A549 (cell line): ENCODE measurements around the gene GZF1. TPM values are rescaled to one million over a fixed set of nuclear protein-coding genes. Genes with fewer than 3 reads are reported as not detected.

Experiments used
- ATAC-seq, 2 experiments: fragments of 200-7000 bp in 1 of 2; fragments of >200 bp in 1 of 2; cut with Nextera tagmentation in 1 of 2; cut with Tn5 transposase in 1 of 2; 3 replicates each; pipeline versions ENCODE4 v1.8.0 to v1.9.1; 2018 to 2020; ENCODE audit warnings: mild to moderate bottlenecking in 1 of 2, moderate library complexity in 1 of 2
- CTCF ChIA-PET: fragments of 300-600 bp; sonication (Branson Sonifier 250); formaldehyde crosslinking; extraction: SDS; loops from one replicate; lab custom pipeline; 2021; ENCODE audit warnings: antibody characterized with exemption, inconsistent platforms; lab: Yijun Ruan, JAX
- POLR2A ChIA-PET: fragments of 350-600 bp; formaldehyde crosslinking; extraction: SDS; loops from one replicate; lab custom pipeline; 2021; ENCODE audit warnings: antibody characterized with exemption, inconsistent platforms; lab: Yijun Ruan, JAX
- DNase-seq, 2 experiments: peaks; one replicate each; pipeline versions ENCODE4 v3.0.0 to v3.0.0-alpha.2; 2011 to 2016; ENCODE audit warnings: low read depth in 1 of 2, low spot score in 1 of 2
- FAIRE-seq: peaks from 2 replicates; lab custom pipeline; 2011; peaks lifted over from hg19 to GRCh38; lab: Jason Lieb, UNC
- H3K27ac ChIP-seq, 2 experiments: fragments of >200 bp; sonication (Bioruptor Twin); formaldehyde crosslinking; 3 replicates each; pipeline ENCODE4 v1.5.1; 2016 to 2017
- H3K4me1 ChIP-seq: fragments of >200 bp; sonication (Bioruptor Twin); formaldehyde crosslinking; 3 replicates; pipeline ENCODE4 v1.6.1; 2016
- H3K4me2 ChIP-seq: fragments of >200 bp; sonication (Bioruptor Twin); formaldehyde crosslinking; 3 replicates; pipeline ENCODE4 v1.6.1; 2016
- H3K4me3 ChIP-seq: fragments of >200 bp; sonication (Bioruptor Twin); formaldehyde crosslinking; 3 replicates; pipeline ENCODE4 v1.5.1; 2016
- H3K9me3 ChIP-seq: fragments of >200 bp; sonication (Bioruptor Twin); formaldehyde crosslinking; 3 replicates; pipeline ENCODE4 v1.6.1; 2016
- BHLHE40 ChIP-seq: IDR thresholded peaks from 2 replicates; pipeline ENCODE4 v1.6.1; 2012; ENCODE audit warnings: low read depth, low read length, inconsistent platforms
- CBX8 ChIP-seq: fragments of 200-600 bp; sonication (generic); IDR thresholded peaks from 2 replicates; pipeline ENCODE4 v1.6.1; 2016
- CHD2 ChIP-seq: fragments of 150-350 bp; IDR thresholded peaks from 2 replicates; pipeline ENCODE4 v1.6.1; 2014; ENCODE audit warnings: low read length; ENCODE audit not compliant: partially characterized antibody
- CTCF ChIP-seq: fragments of >200 bp; sonication (Bioruptor Twin); formaldehyde crosslinking; IDR thresholded peaks from 3 replicates; pipeline ENCODE4 v1.5.1; 2016
- EP300 ChIP-seq, 2 experiments: fragments of >200 bp; sonication (Bioruptor Twin); formaldehyde crosslinking; IDR thresholded peaks; 2 replicates in 1 of 2; 3 replicates in 1 of 2; pipeline ENCODE4 v1.6.1; 2016 to 2017
- ESRRA ChIP-seq: fragments of 150-350 bp; IDR thresholded peaks from 2 replicates; pipeline ENCODE4 v1.6.1; 2014; ENCODE audit warnings: mild to moderate bottlenecking, low read length, borderline replicate concordance
- FOXS1 ChIP-seq: fragments of 250-450 bp; sonication (Bioruptor Pico); IDR thresholded peaks from 2 replicates; pipeline ENCODE4 v1.5.0; 2020; ENCODE audit warnings: mild to moderate bottlenecking, moderate library complexity
- HDAC2 ChIP-seq: fragments of 200-600 bp; sonication (generic); IDR thresholded peaks from 2 replicates; pipeline ENCODE4 v1.6.1; 2016
- HOXA7 ChIP-seq: fragments of 250-450 bp; sonication (Bioruptor Pico); IDR thresholded peaks from 2 replicates; pipeline ENCODE4 v1.5.0; 2020; ENCODE audit warnings: mild to moderate bottlenecking, moderate library complexity
- KDM1A ChIP-seq: fragments of 200-600 bp; sonication (generic); IDR thresholded peaks from 2 replicates; pipeline ENCODE4 v1.6.1; 2016; ENCODE audit warnings: low read depth, mild to moderate bottlenecking
- MAZ ChIP-seq: fragments of 150-350 bp; IDR thresholded peaks from 2 replicates; pipeline ENCODE4 v1.6.1; 2014; ENCODE audit warnings: antibody characterized with exemption, low read depth, low read length, borderline replicate concordance
- MYC ChIP-seq: IDR thresholded peaks from 2 replicates; pipeline ENCODE4 v1.6.1; 2012; ENCODE audit warnings: mild to moderate bottlenecking, inconsistent platforms, low read length, improper control_type of control experiment, borderline replicate concordance
- NR3C1 ChIP-seq: fragments of >200 bp; sonication (Bioruptor Twin); formaldehyde crosslinking; IDR thresholded peaks from 3 replicates; pipeline ENCODE4 v1.6.1; 2017
- PBX3 ChIP-seq: IDR thresholded peaks from 2 replicates; pipeline ENCODE4 v1.6.1; 2012
- PHF8 ChIP-seq: fragments of 200-600 bp; sonication (generic); IDR thresholded peaks from 2 replicates; pipeline ENCODE4 v1.6.1; 2016; ENCODE audit warnings: low read depth, mild to moderate bottlenecking, antibody characterized with exemption, moderate library complexity, borderline replicate concordance
- POLR2A ChIP-seq: IDR thresholded peaks from 2 replicates; pipeline ENCODE4 v1.6.1; 2012; ENCODE audit warnings: mild to moderate bottlenecking, low read length
- POLR2AphosphoS2 ChIP-seq: conservative IDR thresholded peaks from 2 replicates; pipeline ENCODE4 v1.6.1; 2012; ENCODE audit warnings: low read length, improper control_type of control experiment, inconsistent platforms
- RARB ChIP-seq: fragments of 250-450 bp; sonication (Bioruptor Pico); IDR thresholded peaks from 2 replicates; pipeline ENCODE4 v1.8.0; 2021; ENCODE audit warnings: mild to moderate bottlenecking, moderate library complexity
- ZSCAN20 ChIP-seq: fragments of 250-450 bp; sonication (Bioruptor Pico); IDR thresholded peaks from 2 replicates; pipeline ENCODE4 v1.8.0; 2022; ENCODE audit warnings: mild to moderate bottlenecking, moderate library complexity
- WGBS: methylation state at CpG from one replicate; pipeline ENCODE4 v1.1.6; 2017; ENCODE audit errors: missing lambda C conversion rate; 5-methylcytosine and 5-hydroxymethylcytosine counted together
- polyA plus RNA-seq, 4 experiments: library from polyadenylated mRNA; depleted of rRNA in 3 of 4; stranded (reverse); fragments of >200 nt; fragmentation: RNase III in 1 of 4; extraction: RNeasy Plus Mini Kit Qiagen cat#74134 plus additional on column Dnase treatment in 1 of 4; gene quantifications; 2 replicates in 3 of 4; 3 replicates in 1 of 4; pipeline ENCODE4 v1.2.3, GENCODE V29; 2011 to 2017
- TF ChIP-seq, protein P1 (sequence below): IDR thresholded peaks from 2 replicates; pipeline ENCODE4 v1.6.1; 2012
- TF ChIP-seq, protein P2 (sequence below): IDR thresholded peaks from 2 replicates; pipeline ENCODE4 v1.6.1; 2012; ENCODE audit warnings: low read depth, borderline replicate concordance
- TF ChIP-seq, protein P3 (sequence below): fragments of 450-650 bp; IDR thresholded peaks from 2 replicates; pipeline ENCODE4 v1.6.1; 2014; ENCODE audit warnings: antibody characterized with exemption
- TF ChIP-seq, protein P4 (sequence below): fragments of >200 bp; sonication (Bioruptor Twin); formaldehyde crosslinking; IDR thresholded peaks from 2 replicates; pipeline ENCODE4 v1.6.1; 2016
- TF ChIP-seq, protein P5 (sequence below): fragments of 250-450 bp; sonication (Bioruptor Pico); IDR thresholded peaks from 2 replicates; pipeline ENCODE4 v1.5.0; 2020; ENCODE audit warnings: low read depth, mild to moderate bottlenecking, moderate library complexity

Gene GZF1
- polyA plus RNA-seq, 2 of the 4 experiments (the other 2 are of a cell fraction): 13.2 to 24.7 TPM

DNA sequence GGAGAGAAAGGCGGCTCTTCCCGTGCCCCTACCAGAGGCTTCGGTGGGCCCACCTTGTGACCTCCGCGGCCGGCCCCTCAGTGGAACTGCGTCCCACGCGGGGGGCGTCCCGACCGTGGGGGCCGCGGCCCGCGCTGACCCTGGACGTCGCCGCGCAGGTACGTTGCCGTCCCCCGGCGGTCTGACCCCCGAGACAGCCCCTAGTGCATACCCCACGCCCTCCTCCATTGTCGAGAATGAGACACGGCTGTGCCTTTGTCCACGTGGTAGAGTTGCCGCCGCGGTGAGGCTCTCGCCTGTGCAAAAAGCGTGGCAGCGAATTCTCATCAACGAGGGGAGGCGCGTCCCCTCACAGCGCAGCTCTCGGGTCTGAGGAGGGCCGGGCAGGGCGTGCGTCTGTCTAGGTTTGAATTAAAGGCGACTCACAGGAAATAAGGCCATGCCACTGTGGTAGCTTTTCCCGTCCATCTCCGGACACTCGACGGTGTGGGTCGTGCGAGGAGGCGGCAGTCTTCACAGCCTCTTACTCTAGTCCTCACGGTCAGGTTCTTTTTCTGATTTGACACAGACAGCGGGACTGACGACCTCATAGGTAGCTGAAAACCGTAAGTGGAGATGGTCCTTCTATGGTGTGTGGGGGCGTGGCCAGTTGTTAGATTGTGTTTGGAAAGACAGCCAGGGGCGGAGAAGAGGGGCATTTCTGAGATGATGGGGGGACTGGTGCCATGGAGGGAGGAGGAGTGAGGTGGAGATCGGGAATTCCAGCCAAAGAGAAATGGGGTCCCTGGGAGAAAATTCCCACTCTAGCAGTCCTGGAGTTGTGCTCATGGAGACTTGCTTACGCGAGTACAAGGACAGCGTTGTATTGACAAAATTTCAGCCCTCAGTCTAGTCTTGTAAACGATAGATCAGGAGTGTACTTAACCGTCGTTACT is 10.8 kb upstream of the GZF1 start:
- peaks cover 21% of the 10 kb centered on the region for H3K4me1 ChIP-seq
- ATAC-seq (peak; percentile 25 to 51), FAIRE-seq (peak; percentile 59), DNase-seq (peak; percentile 44 to 65)
- POLR2A ChIA-PET: interaction anchor here (0.6 to 2.6 kb wide), 19 partner anchors 9 to 942 kb away, joined by 3 to 92 read pairs (median 7); partner anchors contain the start of genes GZF1, NAPB and THBD
- H3K4me2 ChIP-seq: peak overlapping the region; percentile 89
- TF ChIP-seq HOXA7 (no peak), ESRRA (no peak), HDAC2 (0 out of 2 replicates have a peak, but pooled peaks have one; percentile 38), RARB (CRISPR knock-in tag) (no peak), CHD2 (no peak), ZSCAN20 (no peak), CTCF (no peak), EP300 (IDR thresholded peaks at IDR 0.05) (no peak), KDM1A (no peak), NR3C1 (no peak), POLR2AphosphoS2 (no peak), MYC (peak; percentile 65), POLR2A (no peak), PHF8 (peak; percentile 63), FOXS1 (CRISPR knock-in tag) (no peak)
- TF ChIP-seq, protein P1, sequence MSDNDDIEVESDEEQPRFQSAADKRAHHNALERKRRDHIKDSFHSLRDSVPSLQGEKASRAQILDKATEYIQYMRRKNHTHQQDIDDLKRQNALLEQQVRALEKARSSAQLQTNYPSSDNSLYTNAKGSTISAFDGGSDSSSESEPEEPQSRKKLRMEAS: peak; percentile 94
- TF ChIP-seq, protein P2, sequence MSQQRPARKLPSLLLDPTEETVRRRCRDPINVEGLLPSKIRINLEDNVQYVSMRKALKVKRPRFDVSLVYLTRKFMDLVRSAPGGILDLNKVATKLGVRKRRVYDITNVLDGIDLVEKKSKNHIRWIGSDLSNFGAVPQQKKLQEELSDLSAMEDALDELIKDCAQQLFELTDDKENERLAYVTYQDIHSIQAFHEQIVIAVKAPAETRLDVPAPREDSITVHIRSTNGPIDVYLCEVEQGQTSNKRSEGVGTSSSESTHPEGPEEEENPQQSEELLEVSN: no peak; the same call in 1 of the 2 replicates
- peak overlapping the region; percentile 81 for H3K4me3 ChIP-seq
- H3K9me3 ChIP-seq: no peaks in the 10 kb centered on the region
- CTCF ChIA-PET: interaction anchor here (1.4 to 3.3 kb wide), 6 partner anchors 7 to 660 kb away, joined by 3 to 36 read pairs (median 14); partner anchors contain the start of gene GZF1
- WGBS: 2% methylated on average over 42 of the region's 64 CpGs
- H3K27ac ChIP-seq: peak overlapping the region; percentile 88 to 94

DNA sequence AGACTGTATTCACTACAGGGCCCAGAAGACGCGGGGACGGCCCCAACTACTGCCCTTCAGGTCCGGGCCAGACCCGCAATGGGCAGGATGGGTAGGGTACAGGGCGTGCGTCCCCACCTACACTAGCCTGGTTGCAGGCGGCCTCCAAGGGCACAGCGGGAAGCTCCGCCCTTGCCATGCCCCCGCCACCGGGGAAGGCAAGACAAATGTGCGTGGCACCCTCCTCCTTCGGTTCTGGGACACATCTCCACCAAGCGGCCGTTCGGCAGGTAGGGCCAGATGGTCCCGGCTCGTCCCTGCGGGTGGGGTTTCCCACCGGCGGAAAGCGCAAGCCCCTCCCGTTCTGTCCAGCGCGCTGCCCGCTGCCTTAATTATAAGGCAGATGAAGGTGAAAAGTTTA is 5.8 kb upstream of the GZF1 start:
- FAIRE-seq (no peak), ATAC-seq (no peak), DNase-seq (no peak)
- CTCF ChIA-PET: interaction anchor here (1.1 to 2.2 kb wide), 4 partner anchors 15 to 770 kb away, joined by 3 to 9 read pairs (median 6); no protein-coding TSS in a partner anchor
- WGBS: 88% methylated on average over 27 of the region's 27 CpGs
- Histone ChIP-seq H3K4me1 (peaks cover 32% of the 10 kb centered on the region), H3K27ac (no peak overlapping the region), H3K9me3 (no peaks in the 10 kb centered on the region), H3K4me2 (no peak overlapping the region), H3K4me3 (no peak overlapping the region)
- POLR2A ChIA-PET: no interaction called here
- TF ChIP-seq HOXA7 (0 out of 2 replicates have a peak, but pooled peaks have one; percentile 12), CBX8 (no peak)

DNA sequence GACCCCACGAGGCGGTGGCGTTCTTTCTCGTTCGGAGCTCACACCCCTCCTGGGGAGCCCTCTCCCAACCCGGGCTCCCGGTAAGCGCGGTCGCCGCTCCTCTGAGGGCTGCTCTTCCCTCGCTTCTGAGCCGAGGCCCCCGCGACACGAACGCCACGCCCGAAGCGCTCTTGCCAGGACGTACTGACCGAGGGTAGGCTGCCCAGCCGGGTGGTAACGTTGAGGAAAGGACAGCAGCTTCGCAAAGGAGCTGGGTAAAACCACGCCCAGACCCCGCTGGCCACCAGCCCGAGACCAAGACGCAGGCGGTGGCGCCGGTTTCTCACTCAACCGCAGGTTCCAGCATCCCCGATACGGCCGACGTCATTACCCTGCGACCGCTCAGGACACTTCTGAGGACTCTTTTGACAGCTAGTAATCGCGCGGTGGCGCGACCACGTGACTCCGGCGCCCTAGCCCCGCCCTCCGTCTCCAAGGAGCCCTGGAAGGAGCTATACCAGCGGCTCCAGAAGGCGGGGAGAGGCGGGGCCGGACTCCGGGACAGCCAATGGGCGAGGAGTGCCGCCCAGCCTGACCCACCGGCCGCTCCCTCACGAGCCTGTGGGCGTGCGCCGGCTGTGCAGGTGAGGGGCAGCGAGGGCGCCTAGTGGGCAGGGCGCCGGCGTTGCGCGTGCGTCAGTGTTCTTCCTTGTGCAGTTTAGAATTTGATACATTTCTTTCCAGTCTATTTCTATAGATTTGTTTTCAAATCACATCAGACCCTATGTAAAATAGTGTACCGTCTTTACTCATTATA is 4.0 kb upstream of the GZF1 start:
- DNase-seq (peak; percentile 88 to 100), ATAC-seq (peak; percentile 74 to 91), FAIRE-seq (peak; percentile 7)
- H3K4me1 ChIP-seq: peaks cover 21% of the 10 kb centered on the region
- peak overlapping the region; percentile 91 for H3K27ac ChIP-seq
- WGBS: 1% methylated on average over 48 of the region's 71 CpGs
- H3K9me3 ChIP-seq: no peaks in the 10 kb centered on the region
- ChIA-PET POLR2A (interaction anchor here (0.6 to 5.7 kb wide), 8 partner anchors 7 to 999 kb away, joined by 3 to 92 read pairs (median 6); partner anchors contain the start of genes NAPB and NXT1), CTCF (interaction anchor here (0.8 to 2.8 kb wide), 10 partner anchors 8 to 771 kb away, joined by 3 to 20 read pairs (median 4); partner anchors contain the start of gene NXT1)
- peak overlapping the region; percentile 90 for H3K4me2 ChIP-seq
- peak overlapping the region; percentile 68 for H3K4me3 ChIP-seq
- TF ChIP-seq, protein P3, sequence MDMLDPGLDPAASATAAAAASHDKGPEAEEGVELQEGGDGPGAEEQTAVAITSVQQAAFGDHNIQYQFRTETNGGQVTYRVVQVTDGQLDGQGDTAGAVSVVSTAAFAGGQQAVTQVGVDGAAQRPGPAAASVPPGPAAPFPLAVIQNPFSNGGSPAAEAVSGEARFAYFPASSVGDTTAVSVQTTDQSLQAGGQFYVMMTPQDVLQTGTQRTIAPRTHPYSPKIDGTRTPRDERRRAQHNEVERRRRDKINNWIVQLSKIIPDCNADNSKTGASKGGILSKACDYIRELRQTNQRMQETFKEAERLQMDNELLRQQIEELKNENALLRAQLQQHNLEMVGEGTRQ: peak; percentile 98
- TF ChIP-seq PBX3 (peak; percentile 48; the same call in 1 of the 2 replicates), BHLHE40 (peak; percentile 76), PHF8 (peak; percentile 77; the same call in 1 of the 2 replicates), MAZ (0 out of 2 replicates have a peak, but pooled peaks have one; percentile 23), POLR2A (peak; percentile 72), MYC (peak; percentile 80)
- TF ChIP-seq, protein P4, sequence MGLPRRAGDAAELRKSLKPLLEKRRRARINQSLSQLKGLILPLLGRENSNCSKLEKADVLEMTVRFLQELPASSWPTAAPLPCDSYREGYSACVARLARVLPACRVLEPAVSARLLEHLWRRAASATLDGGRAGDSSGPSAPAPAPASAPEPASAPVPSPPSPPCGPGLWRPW: no peak
- TF ChIP-seq, protein P5, sequence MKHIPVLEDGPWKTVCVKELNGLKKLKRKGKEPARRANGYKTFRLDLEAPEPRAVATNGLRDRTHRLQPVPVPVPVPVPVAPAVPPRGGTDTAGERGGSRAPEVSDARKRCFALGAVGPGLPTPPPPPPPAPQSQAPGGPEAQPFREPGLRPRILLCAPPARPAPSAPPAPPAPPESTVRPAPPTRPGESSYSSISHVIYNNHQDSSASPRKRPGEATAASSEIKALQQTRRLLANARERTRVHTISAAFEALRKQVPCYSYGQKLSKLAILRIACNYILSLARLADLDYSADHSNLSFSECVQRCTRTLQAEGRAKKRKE (CRISPR knock-in tag): 0 out of 2 replicates have a peak, but pooled peaks have one; percentile 25
